Prostate gland (tissue), 2 donors: Measurements from ENCODE around the gene PIK3IP1.

Experiments
- POLR2AphosphoS5 ChIP-seq: sonication (generic); formaldehyde crosslinking; IDR thresholded peaks from one replicate; pipeline ENCODE4 v1.6.1; 2017; ENCODE audit warnings: antibody characterized with exemption
- TF ChIP-seq, protein P1 (sequence below), 4 experiments: fragments of 200-600 bp in 2 of 4; fragments of 450-650 bp in 2 of 4; sonication (generic) in 2 of 4; IDR thresholded peaks; 1 replicate in 3 of 4; 2 replicates in 1 of 4; pipeline ENCODE4 v1.5.1; 2016 to 2019; ENCODE audit warnings: antibody characterized with exemption in 4 of 4, mild to moderate bottlenecking in 2 of 4, moderate library complexity in 2 of 4

GRCh38 chr22:31295360-31295759 lies 3.1 kb upstream of the PIK3IP1 start:
- TF ChIP-seq POLR2AphosphoS5 = no peak
- TF ChIP-seq, protein P1, sequence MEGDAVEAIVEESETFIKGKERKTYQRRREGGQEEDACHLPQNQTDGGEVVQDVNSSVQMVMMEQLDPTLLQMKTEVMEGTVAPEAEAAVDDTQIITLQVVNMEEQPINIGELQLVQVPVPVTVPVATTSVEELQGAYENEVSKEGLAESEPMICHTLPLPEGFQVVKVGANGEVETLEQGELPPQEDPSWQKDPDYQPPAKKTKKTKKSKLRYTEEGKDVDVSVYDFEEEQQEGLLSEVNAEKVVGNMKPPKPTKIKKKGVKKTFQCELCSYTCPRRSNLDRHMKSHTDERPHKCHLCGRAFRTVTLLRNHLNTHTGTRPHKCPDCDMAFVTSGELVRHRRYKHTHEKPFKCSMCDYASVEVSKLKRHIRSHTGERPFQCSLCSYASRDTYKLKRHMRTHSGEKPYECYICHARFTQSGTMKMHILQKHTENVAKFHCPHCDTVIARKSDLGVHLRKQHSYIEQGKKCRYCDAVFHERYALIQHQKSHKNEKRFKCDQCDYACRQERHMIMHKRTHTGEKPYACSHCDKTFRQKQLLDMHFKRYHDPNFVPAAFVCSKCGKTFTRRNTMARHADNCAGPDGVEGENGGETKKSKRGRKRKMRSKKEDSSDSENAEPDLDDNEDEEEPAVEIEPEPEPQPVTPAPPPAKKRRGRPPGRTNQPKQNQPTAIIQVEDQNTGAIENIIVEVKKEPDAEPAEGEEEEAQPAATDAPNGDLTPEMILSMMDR (IDR thresholded peaks at IDR 0.05) = no peak
